Measurements from ENCODE around the gene CRISPLD2.

CRISPLD2 gene

GRCh38 chr16:84780063-84780462 lies 39.7 kb upstream of the CRISPLD2 start:
- ChIA-PET POLR2A (no interaction called here), CTCF (interaction anchor here (1.7 kb wide), 1 partner anchor 191 kb away, joined by 3 read pairs; no protein-coding TSS in a partner anchor)
- no peak for TF ChIP-seq CTCF (IDR thresholded peaks at IDR 0.05; ENCODE audit: control extremely low read depth, extremely low read depth, low read depth, missing control alignments)
- DNase-seq (ENCODE audit: extremely low spot score): no peak

DNA sequence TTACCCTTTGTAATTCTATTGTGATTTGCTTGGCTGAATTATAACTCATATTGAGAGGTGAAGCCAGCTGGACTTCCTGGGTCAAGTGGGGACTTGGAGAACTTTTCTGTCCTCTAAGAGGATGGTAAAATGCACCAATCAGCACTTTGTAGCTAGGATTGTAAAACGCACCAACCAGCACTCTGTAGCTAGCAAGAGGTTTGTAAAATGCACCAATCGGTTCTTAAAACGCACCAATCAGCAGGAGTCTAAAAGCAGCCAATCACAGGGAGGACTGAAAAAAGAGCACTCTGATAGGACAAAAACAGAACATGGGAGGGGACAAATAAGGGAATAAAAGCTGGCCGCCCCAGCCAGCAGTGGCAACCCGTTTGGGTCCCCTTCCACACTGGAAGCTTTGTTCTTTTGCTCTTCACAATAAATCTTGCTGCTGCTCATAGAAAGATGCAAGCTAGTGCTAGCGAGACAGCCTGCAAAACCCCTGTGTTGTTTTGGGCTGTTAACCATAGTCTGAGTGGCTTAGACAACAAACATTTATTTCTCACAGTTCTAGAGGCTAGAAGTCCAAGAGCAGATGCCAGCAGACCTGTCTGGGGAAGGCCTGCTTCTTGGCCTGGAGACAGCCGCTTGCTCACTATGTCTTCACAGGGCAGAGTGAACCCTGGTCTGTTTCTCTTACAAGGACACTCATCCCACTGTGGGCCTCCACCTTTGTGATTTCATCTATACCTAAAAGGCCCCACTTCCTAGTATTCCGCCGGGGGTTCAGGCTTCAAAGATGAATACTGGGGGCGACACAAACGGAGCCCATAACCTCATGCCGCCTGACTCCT lies 39.0 kb upstream of the CRISPLD2 start:
- no peak for DNase-seq (ENCODE audit: extremely low spot score)
- POLR2A ChIA-PET: no interaction called here
- TF ChIP-seq CTCF (IDR thresholded peaks at IDR 0.05; ENCODE audit: control extremely low read depth, extremely low read depth, low read depth, missing control alignments): no peak
- CTCF ChIA-PET: interaction anchor here (1.7 kb wide), 1 partner anchor 190 kb away, joined by 3 read pairs; no protein-coding TSS in a partner anchor

DNA sequence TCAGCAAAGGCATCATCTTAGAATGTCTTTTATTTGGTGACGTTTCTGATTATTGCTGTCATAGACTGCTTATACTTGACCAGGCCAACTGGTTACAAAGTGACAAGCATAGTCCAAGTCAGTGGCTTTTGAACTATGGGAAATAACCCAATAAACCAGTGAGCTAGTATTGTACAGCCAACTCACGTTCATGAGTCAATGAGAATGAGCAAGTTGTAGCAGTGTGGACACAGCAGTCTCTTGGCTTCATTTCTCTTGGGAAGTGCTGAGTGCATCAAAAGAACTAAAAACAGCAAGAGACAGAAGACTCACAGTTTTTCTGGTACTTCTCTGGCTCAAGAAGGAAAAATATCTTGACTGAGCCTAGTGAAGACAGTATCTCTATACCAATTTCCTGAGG lies 36.9 kb upstream of the CRISPLD2 start:
- POLR2A ChIA-PET: no interaction called here
- TF ChIP-seq CTCF (IDR thresholded peaks at IDR 0.05; ENCODE audit: control extremely low read depth, extremely low read depth, low read depth, missing control alignments): no peak
- no peak for DNase-seq (ENCODE audit: extremely low spot score)

DNA sequence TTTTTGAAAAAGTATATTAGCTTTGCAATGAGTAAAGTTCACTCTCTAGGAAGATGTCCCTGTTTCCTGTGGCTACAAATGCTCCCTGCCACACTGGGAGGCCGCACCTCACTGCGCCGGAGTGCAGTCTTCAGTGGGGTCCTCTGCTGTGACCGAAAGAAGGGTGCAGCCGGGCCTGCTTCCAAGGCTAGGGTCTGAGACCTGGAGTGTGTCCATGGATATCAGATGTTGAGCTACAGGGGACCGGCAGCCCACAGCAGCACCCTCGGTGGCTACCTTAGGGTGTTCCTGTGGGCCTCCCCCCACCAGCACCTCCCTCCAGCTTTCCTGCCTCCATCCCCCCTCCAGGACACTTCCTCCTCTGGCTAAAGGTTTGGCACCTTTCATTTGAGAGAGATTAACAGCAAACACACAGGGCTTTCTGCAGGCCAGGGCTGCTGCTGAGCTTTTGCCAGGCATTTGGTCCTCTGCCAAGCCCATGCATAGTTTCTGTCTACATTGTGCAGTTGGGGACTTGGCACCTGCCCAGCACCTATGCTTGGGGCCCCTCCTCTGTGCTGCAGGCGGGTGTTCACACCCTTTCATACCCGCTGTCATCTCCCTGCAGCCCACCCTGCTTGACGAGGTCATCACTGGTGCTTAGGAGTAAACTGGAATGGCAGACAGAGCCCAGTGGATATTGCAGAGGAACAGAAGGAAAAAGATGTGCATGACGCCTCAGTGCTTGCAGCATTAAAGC lies 33.8 kb upstream of the CRISPLD2 start:
- no peak for TF ChIP-seq CTCF (IDR thresholded peaks at IDR 0.05; ENCODE audit: control extremely low read depth, extremely low read depth, low read depth, missing control alignments)
- POLR2A ChIA-PET: no interaction called here
- no peak for DNase-seq (ENCODE audit: extremely low spot score)
- CTCF ChIA-PET: interaction anchor here (0.9 kb wide), 1 partner anchor 47 kb away, joined by 3 read pairs; no protein-coding TSS in a partner anchor

More for the DNA sequence above, 36.9 kb upstream of the CRISPLD2 start:
- CTCF ChIA-PET: interaction anchor here (1.7 kb wide), 1 partner anchor 23 kb away, joined by 5 read pairs; no protein-coding TSS in a partner anchor

- ChIA-PET POLR2A (no interaction called here), CTCF (interaction anchor here (0.9 kb wide), 1 partner anchor 185 kb away, joined by 3 read pairs; no protein-coding TSS in a partner anchor)
- TF ChIP-seq CTCF (IDR thresholded peaks at IDR 0.05; ENCODE audit: control extremely low read depth, extremely low read depth, low read depth, missing control alignments): no peak
- no peak for DNase-seq (ENCODE audit: extremely low spot score)
These were observed 33.1 kb upstream of the CRISPLD2 start for GRCh38 chr16:84786605-84787262.

DNA sequence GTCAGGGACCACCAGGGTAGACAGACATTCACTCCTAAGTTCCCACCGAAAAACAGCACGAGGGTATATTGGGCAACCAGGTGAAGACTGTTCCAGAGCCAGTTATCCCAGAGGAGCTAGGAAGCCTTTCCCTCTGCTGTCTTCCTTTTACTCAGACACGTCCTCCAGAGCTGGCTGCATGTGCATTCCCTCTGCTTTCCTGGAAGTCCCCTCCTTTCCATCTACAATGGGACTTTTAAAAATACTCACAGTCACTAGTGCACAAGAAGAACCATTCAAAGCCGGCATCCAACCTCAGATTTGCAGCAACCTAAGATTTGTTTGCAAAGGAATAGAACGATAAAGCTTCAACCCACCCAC lies 32.5 kb upstream of the CRISPLD2 start:
- ChIA-PET CTCF (interaction anchor here (0.9 kb wide), 1 partner anchor 184 kb away, joined by 3 read pairs; no protein-coding TSS in a partner anchor), POLR2A (no interaction called here)
- no peak for TF ChIP-seq CTCF (IDR thresholded peaks at IDR 0.05; ENCODE audit: control extremely low read depth, extremely low read depth, low read depth, missing control alignments)
- no peak for DNase-seq (ENCODE audit: extremely low spot score)

Data from GM10248 (cell line).